Middle frontal gyrus (tissue), 1 donor: ENCODE measurements around the gene LRIT1.
A peak's percentile ranks its signal among the peaks of the same experiment; 100 is the strongest.

ENCODE experiments used
- DNase-seq: peaks from one replicate; pipeline ENCODE4 v3.0.0-alpha.2; 2015; ENCODE audit warnings: low spot score; ENCODE audit errors: extremely low spot score

LRIT1 gene

DNA sequence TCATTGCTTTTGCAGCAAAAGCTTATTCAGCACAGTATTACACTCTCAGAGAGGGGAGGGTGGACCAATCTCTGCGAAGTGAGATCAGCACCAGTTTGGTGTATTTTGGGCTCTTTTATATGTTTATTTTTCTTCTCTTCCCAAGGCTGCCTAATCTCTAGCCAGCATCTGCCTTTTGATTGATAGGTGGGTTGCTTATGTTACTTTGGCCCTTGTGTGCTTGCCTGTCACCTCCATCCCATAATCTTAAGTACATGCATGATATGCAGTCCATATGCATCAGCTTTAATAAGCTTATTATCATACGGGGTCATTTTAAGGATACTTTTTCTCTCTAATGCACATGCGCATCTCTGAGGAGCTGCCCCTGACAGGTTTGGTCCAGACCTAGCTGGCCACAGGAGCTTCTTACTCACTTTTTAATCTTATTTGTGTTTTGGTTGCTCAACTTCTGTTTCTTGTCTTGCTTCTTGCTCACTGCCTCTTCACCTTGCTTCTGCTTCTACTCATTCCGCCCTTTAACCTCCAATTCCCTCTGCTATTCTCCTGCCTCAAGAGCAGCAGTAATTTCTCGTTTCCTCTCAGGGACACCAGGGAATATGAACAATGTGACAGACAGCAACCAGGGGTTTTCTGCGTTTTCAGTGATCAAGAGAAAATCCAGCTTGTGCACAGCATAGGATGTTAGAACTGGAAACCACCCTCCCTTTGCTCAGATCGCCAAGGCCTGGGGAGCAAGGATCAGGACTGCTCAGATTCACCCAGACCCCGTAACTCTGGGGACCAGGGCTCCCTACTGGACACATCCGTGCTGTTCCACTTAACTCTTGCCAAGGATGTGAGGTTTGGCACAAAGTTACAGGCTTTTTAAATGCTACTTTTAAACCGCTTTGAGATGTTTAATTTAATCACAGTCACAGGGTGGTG, 13.5 kb upstream of the LRIT1 start:
- no peak for DNase-seq

GRCh38 chr10:84248794-84249193, 7.4 kb upstream of the LRIT1 start:
- no peak for DNase-seq

GRCh38 chr10:84247496-84247895, 6.2 kb upstream of the LRIT1 start:
- DNase-seq, result no peak

- peak; percentile 90 for DNase-seq
Measured at GRCh38 chr10:84244651-84245270, 3.4 kb upstream of the LRIT1 start, which contains the start of gene RGR. TSS of gene RGR (plus strand) at chr10:84245053. CDS start at chr10:84245091, 38 bp downstream.

GRCh38 chr10:84243759-84244158, 2.4 kb upstream of the LRIT1 start:
- DNase-seq, result no peak

- no peak for DNase-seq
Measured at GRCh38 chr10:84238909-84239308, 2.4 kb downstream of the LRIT1 start.

DNA sequence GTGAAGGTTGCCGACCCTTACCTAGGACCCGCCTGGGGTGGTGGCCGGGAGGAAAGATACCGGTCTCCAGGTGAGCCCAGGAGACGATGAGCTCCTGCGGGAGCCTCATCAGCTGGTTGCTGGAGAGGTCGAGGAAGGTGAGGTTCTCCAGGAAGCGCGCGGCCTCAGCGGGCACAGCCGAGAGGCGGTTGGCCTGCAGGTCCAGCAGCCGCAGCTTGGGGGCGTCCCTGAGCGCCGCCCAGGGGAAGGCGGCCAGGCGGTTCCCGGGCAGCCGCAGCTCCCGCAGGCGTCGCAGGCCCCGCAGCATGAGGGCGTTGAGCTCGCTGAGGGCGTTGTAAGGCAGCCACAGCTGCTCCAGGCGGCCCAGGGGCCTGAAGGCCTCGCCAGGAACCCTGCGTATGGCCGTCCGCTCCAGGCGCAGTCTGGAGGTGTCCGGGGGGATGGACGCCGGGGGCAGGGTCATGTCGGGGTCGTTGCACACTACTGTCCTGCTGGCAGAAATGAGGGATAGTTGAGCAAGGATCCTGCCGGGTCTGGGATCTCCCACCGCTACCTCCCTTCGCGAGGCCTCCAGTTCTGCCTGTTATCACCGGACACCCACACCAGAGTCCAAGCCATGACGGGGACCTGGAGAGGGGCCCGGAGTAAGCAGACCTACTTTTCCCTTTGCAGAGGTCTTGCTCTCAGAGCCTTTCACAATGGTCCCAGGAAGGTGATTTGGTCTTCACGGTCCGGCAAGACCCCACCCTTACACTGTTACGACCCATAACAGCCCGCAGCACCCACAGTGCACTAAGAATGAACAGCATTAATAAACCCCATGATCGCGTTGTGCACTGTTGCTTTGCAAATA, 3.9 kb downstream of the LRIT1 start:
- DNase-seq, result no peak

DNA sequence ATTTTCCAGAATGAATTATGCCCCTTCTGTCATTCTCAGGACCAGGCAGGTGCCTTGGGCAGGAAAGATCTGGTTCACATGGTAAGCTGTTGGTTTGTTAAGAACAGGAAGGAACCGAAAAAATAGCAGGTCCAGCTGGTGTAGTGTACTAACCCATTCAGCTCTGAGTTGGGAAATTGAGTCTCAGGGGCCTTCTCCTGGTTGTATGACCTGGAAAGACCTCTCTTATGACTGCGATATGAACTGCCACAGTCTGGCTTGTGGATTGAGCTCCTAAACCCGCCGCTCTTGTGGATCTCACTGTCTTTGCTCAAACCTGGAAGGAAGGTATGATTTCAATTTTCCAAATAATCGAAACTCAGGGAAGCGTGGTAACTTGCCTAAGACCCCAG, 4.5 kb downstream of the LRIT1 start:
- no peak for DNase-seq

DNA sequence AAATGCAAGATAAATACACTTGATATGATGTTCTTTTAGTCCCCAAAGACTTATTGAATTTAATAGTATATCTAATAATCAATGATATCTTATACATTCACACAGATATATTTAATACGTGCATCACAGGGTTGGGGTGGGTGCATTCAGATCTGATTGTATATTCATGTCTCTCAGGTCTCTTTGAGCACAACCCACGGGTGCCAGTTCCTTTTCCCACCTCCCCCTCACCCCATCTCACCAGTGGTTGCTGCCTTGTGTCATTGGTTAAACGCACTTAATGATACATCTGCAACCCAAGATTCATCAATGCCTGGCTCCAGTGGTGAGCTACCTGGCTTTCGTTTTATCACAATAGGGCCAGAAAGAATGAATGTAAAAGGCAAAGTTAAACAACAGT, 6.2 kb downstream of the LRIT1 start:
- no peak for DNase-seq

DNA sequence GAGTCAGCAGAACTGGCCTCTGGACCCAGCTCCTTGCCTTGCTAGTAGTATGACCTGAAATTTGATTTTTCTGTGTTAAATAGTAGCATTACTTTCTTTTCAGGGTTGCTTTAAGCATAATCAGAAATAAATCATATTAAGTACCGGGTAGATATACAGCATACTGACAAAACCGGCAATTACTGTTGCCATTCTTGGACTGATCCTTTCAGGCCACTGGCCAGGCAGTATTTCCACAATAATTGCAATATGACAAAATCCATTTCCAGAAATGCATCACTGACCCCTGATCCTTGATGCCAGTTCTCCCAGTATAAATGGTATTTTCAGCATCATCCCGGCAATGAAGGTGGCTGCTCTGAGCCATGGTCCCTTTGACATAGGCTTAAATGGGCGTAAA, 6.9 kb downstream of the LRIT1 start:
- DNase-seq, result no peak

DNA sequence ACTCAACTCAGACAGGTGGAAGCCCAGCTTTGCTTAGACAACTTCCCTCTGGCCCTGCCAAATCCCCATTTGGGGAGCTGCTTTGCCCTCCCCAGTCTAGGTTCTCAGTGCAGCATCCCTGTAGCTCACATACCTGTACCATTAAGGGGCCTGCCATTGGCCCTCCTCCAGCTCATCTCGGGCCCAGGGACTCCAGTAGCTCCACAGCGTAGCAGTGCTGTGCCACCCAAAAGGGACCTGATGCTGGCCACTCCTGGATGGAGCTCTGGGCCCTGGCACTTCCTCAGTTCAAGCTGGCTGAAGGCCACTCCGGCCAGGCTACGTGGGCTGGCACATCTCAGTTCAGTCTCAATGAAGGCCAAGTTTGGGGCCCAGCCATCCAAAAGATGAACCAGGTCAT, 7.4 kb downstream of the LRIT1 start:
- DNase-seq, result no peak

- no peak for DNase-seq
Measured at GRCh38 chr10:84232376-84232775, 9.0 kb downstream of the LRIT1 start.

DNA sequence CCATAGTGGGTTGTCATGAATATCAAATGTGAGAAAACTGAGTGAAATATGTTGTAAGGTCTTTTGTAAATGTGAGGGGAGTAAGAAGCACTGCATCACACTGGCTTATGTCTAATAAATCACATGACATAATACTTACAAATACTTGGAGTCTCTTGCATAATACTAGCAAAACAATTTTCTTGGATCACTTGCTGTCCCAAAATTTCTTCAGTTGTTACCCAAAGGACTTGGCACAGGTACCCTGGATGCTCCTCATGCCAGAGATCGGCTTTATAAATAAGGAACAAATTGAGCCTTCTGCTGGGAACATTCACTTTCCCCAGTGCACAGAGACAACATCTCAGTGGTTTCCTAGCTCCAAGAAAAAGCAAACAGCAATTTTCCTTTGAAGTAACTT, 11.0 kb downstream of the LRIT1 start:
- no peak for DNase-seq

DNA sequence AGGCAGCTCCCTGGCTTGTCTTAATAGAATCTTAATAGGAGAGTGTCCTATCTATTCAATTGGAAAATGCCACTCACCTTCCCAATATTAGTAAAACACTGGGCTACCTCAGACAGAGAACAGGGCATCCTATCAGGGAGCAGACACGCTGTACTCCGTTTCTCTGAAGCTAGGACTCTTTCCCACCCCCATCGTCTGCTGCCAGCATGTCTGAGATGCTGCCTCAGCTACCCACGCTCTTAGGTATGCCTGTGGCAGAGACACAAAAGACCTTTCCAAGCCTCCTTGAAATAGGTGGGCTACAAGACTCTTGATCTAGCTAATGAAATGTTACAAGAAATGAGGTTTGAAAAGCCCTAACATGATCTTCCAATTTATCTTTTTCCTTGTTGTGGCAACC, 13.5 kb downstream of the LRIT1 start:
- no peak for DNase-seq

- DNase-seq, result no peak
Measured at GRCh38 chr10:84226616-84227015, 14.7 kb downstream of the LRIT1 start.

GRCh38 chr10:84225427-84226173, 15.7 kb downstream of the LRIT1 start, which contains the start of gene LRIT2:
TSS of gene LRIT2 (minus strand) at chr10:84225544. CDS start at chr10:84225520, 24 bp downstream.
- no peak for DNase-seq

- DNase-seq, result no peak
Measured at GRCh38 chr10:84224411-84225028, 16.8 kb downstream of the LRIT1 start.

- DNase-seq, result no peak
Measured at GRCh38 chr10:84221916-84222315, 19.4 kb downstream of the LRIT1 start.

DNA sequence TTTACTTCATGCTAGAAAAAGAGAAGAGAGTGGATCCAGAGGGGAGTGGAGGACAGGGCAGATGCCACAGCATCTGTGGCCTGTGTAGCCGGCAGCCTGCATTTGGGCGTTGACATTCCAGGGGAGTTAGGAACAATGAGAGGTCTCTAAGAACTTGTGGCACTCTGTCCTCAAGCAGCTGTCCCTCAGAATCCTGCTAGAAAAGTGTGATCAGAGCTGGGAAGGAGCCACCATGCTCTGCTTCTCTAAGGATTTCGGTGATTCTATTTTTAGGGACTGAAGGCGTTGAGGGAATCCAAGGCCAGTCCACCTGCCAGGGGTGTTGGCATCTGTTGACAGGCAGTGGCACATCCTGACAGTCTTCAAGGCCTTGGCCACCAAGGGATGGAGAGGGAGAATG, 23.6 kb downstream of the LRIT1 start:
- DNase-seq, result no peak

- DNase-seq, result no peak
Measured at GRCh38 chr10:84216834-84217233, 24.5 kb downstream of the LRIT1 start.
